Measurements from ENCODE around the gene NPC1L1.

- TF ChIP-seq CTCF (conservative IDR thresholded peaks at IDR 0.05) = no peak
- TF ChIP-seq EZH2 (IDR thresholded peaks at IDR 0.05; ENCODE audit: low read depth) = no peak
Observed at GRCh38 chr7:44538093-44538797, 2.9 kb downstream of the NPC1L1 start.
